Germinal center (tissue), 1 donor: ENCODE results near the gene HDC.
A peak's percentile ranks its signal among the peaks of the same experiment; 100 is the strongest.

Experiments used
- DNase-seq: peaks from one replicate; pipeline ENCODE4 v3.0.0; 2012; ENCODE audit warnings: mixed read lengths, low spot score

HDC gene

GRCh38 chr15:50252556-50252955 lies 13.0 kb downstream of the HDC start:
- no peak for DNase-seq

- DNase-seq, result no peak
These were observed 13.8 kb downstream of the HDC start for GRCh38 chr15:50251638-50252182.

- no peak for DNase-seq
These were observed 14.6 kb downstream of the HDC start for GRCh38 chr15:50250760-50251394.

- DNase-seq, result no peak
These were observed 15.8 kb downstream of the HDC start for GRCh38 chr15:50249704-50250103.

GRCh38 chr15:50248994-50249582 lies 16.4 kb downstream of the HDC start:
- no peak for DNase-seq

- DNase-seq, result peak; percentile 33
These were observed 17.5 kb downstream of the HDC start for GRCh38 chr15:50247819-50248655.

- DNase-seq, result no peak
These were observed 18.9 kb downstream of the HDC start for GRCh38 chr15:50246631-50247030.

- DNase-seq, result no peak
These were observed 20.4 kb downstream of the HDC start for GRCh38 chr15:50244959-50245624.

GRCh38 chr15:50244153-50244552 lies 21.4 kb downstream of the HDC start:
- DNase-seq, result no peak

GRCh38 chr15:50241684-50242450 lies 23.7 kb downstream of the HDC start:
- DNase-seq, result no peak

- DNase-seq, result no peak
These were observed 27.3 kb downstream of the HDC start for GRCh38 chr15:50238255-50238654.

- DNase-seq, result no peak
These were observed 29.1 kb downstream of the HDC start for GRCh38 chr15:50236433-50236832.

- no peak for DNase-seq
These were observed 29.7 kb downstream of the HDC start for GRCh38 chr15:50235794-50236193.

- DNase-seq, result no peak
These were observed 30.8 kb downstream of the HDC start for GRCh38 chr15:50234764-50235163.

- DNase-seq, result no peak
These were observed 32.3 kb downstream of the HDC start for GRCh38 chr15:50233192-50233736.

GRCh38 chr15:50232791-50233190 lies 32.7 kb downstream of the HDC start:
- no peak for DNase-seq

- no peak for DNase-seq
These were observed 33.8 kb downstream of the HDC start for GRCh38 chr15:50231761-50232160.

- DNase-seq, result no peak
These were observed 36.2 kb downstream of the HDC start for GRCh38 chr15:50229336-50229735.

- DNase-seq, result no peak
These were observed 36.7 kb downstream of the HDC start for GRCh38 chr15:50228866-50229265.

- DNase-seq, result no peak
These were observed 38.5 kb downstream of the HDC start for GRCh38 chr15:50227076-50227475.

GRCh38 chr15:50225938-50226337 lies 39.6 kb downstream of the HDC start:
- DNase-seq, result no peak
